Endothelial cell of umbilical vein (primary cell): ENCODE results near the gene SLAMF8. TPM values are rescaled to one million over a fixed set of nuclear protein-coding genes. Genes with fewer than 3 reads are reported as not detected.

Experiments
- BruUV-seq: library from RNA; stranded (reverse); fragments of 400-500 nt; replicated peaks from 2 replicates; lab custom pipeline; 2021; lab: Mats Ljungman, UMichigan
- CTCF ChIA-PET: fragments of 300-600, 350-600 bp; sonication (Branson Sonifier 250); formaldehyde crosslinking; loops from one replicate; lab custom pipeline; 2021; ENCODE audit warnings: antibody characterized with exemption, inconsistent platforms; lab: Charles Lee
- POLR2A ChIA-PET: fragments of 300-600, 350-600 bp; sonication (Branson Sonifier 250); formaldehyde crosslinking; loops from one replicate; lab custom pipeline; 2021; ENCODE audit warnings: antibody characterized with exemption, inconsistent platforms; lab: Charles Lee
- DNase-seq: peaks from one replicate; pipeline ENCODE4 v3.0.0-alpha.2; 2011; ENCODE audit warnings: low read depth, low spot score
- FAIRE-seq: peaks from 2 replicates; lab custom pipeline; 2011; peaks lifted over from hg19 to GRCh38; lab: Jason Lieb, UNC
- H2AFZ ChIP-seq: 2 replicates; pipeline ENCODE4 v1.6.0; 2012; ENCODE audit warnings: low read depth, low read length, control low read depth, inconsistent platforms
- H3K27ac ChIP-seq: 2 replicates; pipeline ENCODE4 v1.5.1; 2011; ENCODE audit warnings: low read depth, mild to moderate bottlenecking, control low read depth, low read length, moderate library complexity; ENCODE audit not compliant: insufficient read depth
- H3K27me3 ChIP-seq, 2 experiments: 2 replicates each; pipeline versions ENCODE4 v1.6.0 to v1.6.1; 2011; ENCODE audit warnings: low read length in 2 of 2, mixed read lengths in 1 of 2; ENCODE audit not compliant: control insufficient read depth in 2 of 2, insufficient read depth in 2 of 2
- H3K36me3 ChIP-seq, 2 experiments: 2 replicates in 1 of 2; 3 replicates in 1 of 2; pipeline ENCODE4 v1.5.1; 2011; ENCODE audit warnings: low read length in 2 of 2, mild to moderate bottlenecking in 1 of 2, moderate library complexity in 1 of 2; ENCODE audit not compliant: control insufficient read depth in 2 of 2, insufficient read depth in 2 of 2; ENCODE audit errors: extremely low read depth in 1 of 2
- H3K4me1 ChIP-seq: 3 replicates; pipeline ENCODE4 v1.5.1; 2011; ENCODE audit warnings: mild to moderate bottlenecking, low read length; ENCODE audit not compliant: control insufficient read depth, insufficient read depth; ENCODE audit errors: extremely low read depth
- H3K4me2 ChIP-seq: 2 replicates; pipeline ENCODE4 v1.6.1; 2011; ENCODE audit warnings: low read length, control low read depth, mixed read lengths; ENCODE audit not compliant: insufficient read depth
- H3K4me3 ChIP-seq, 3 experiments: fragments of 200-600 bp in 1 of 3; sonication (generic), shearing (Covaris generic) in 1 of 3; replicated peaks in 1 of 3; 2 replicates each; pipeline ENCODE4 v1.5.1; 2011 to 2016; ENCODE audit warnings: control low read depth in 3 of 3, low read length in 3 of 3, mild to moderate bottlenecking in 2 of 3, inconsistent platforms in 1 of 3, low read depth in 1 of 3, moderate library complexity in 1 of 3; ENCODE audit not compliant: insufficient read depth in 1 of 3
- H3K79me2 ChIP-seq: 2 replicates; pipeline ENCODE4 v1.6.0; 2012; ENCODE audit warnings: low read length, inconsistent platforms; ENCODE audit not compliant: control insufficient read depth, insufficient read depth
- H3K9ac ChIP-seq: replicated peaks from 2 replicates; pipeline ENCODE3; 2011; ENCODE audit warnings: low read length, control low read depth; ENCODE audit not compliant: insufficient read depth; ENCODE audit errors: extremely low read depth
- H3K9me1 ChIP-seq: replicated peaks from 3 replicates; pipeline ENCODE4 v1.6.0; 2011; ENCODE audit warnings: mild to moderate bottlenecking, low read length; ENCODE audit not compliant: control insufficient read depth, insufficient read depth; ENCODE audit errors: extremely low read depth
- H3K9me3 ChIP-seq: replicated peaks from 2 replicates; pipeline ENCODE4 v1.5.1; 2012; ENCODE audit warnings: low read length, inconsistent platforms; ENCODE audit not compliant: control insufficient read depth, insufficient read depth
- H4K20me1 ChIP-seq: replicated peaks from 2 replicates; pipeline ENCODE3; 2011; ENCODE audit warnings: mild to moderate bottlenecking, low read length; ENCODE audit not compliant: control insufficient read depth, insufficient read depth; ENCODE audit errors: extremely low read depth
- EZH2 ChIP-seq: IDR thresholded peaks from 2 replicates; pipeline ENCODE4 v1.6.1; 2012; ENCODE audit warnings: borderline replicate concordance, low read depth, mild to moderate bottlenecking, moderate library complexity, low read length, inconsistent platforms; ENCODE audit not compliant: severe bottlenecking
- FOS ChIP-seq: IDR thresholded peaks from 2 replicates; pipeline ENCODE4 v1.6.1; 2011; ENCODE audit warnings: mild to moderate bottlenecking, low read length, moderate library complexity, borderline replicate concordance; ENCODE audit not compliant: insufficient read depth
- GATA2 ChIP-seq: IDR thresholded peaks from 2 replicates; pipeline ENCODE4 v1.7.0; 2011; ENCODE audit warnings: low read depth, mild to moderate bottlenecking, moderate library complexity, mixed read lengths, low read length; ENCODE audit not compliant: insufficient read length, insufficient read depth
- JUN ChIP-seq: IDR thresholded peaks from 2 replicates; pipeline ENCODE4 v1.6.1; 2011; ENCODE audit warnings: borderline replicate concordance, low read depth; ENCODE audit not compliant: insufficient read length, insufficient read depth
- MYC ChIP-seq: IDR thresholded peaks from one replicate; pipeline ENCODE4 v1.6.1; 2011; ENCODE audit warnings: mild to moderate bottlenecking, low read depth, low read length
- POLR2A ChIP-seq: IDR thresholded peaks from 2 replicates; pipeline ENCODE4 v1.6.1; 2012; ENCODE audit warnings: low read depth, mild to moderate bottlenecking, control low read depth, low read length
- POLR2AphosphoS5 ChIP-seq: IDR thresholded peaks from 2 replicates; pipeline ENCODE4 v1.6.1; 2012; ENCODE audit warnings: low read depth, mild to moderate bottlenecking, control low read depth, low read length, moderate library complexity; ENCODE audit not compliant: insufficient read depth
- dilution Hi-C: fragments of 300-500 bp; cut with MboI; formaldehyde crosslinking; loops from one replicate; pipeline ENCODE4 v1.15.0; 2019; ENCODE audit warnings: low sequenced_read_pairs; ENCODE audit not compliant: extremely low pct_ligation_motif_present
- intact Hi-C: fragments of 100-400 bp; cut with micrococcal nuclease; formaldehyde crosslinking; loops from one replicate; pipeline ENCODE4 v1.10.0; 2022
- polyA plus RNA-seq, 4 experiments: library from polyadenylated mRNA; depleted of rRNA in 3 of 4; stranded (reverse) in 3 of 4; unstranded in 1 of 4; fragments of >200 nt; gene quantifications; 2 replicates each; pipeline versions ENCODE4 v1.2.1 to v1.2.3, GENCODE V29; 2011 to 2012; ENCODE audit warnings: missing spikeins in 1 of 4
- total RNA-seq: library from RNA; stranded (reverse); gene quantifications from 2 replicates; pipeline ENCODE4 v1.2.3, GENCODE V29; 2021
- TF ChIP-seq, protein P1 (sequence below): IDR thresholded peaks from 2 replicates; pipeline ENCODE4 v1.6.1; 2011; ENCODE audit not compliant: insufficient read depth, insufficient read length
- TF ChIP-seq, protein P2 (sequence below), 2 donors: IDR thresholded peaks; 1 replicate in 1 of 2; 2 replicates in 1 of 2; pipeline ENCODE4 v1.5.1; 2011; ENCODE audit warnings: low read length in 2 of 2, mild to moderate bottlenecking in 2 of 2, moderate library complexity in 2 of 2, control low read depth in 1 of 2, inconsistent platforms in 1 of 2, low read depth in 1 of 2; ENCODE audit not compliant: insufficient read depth in 1 of 2; ENCODE audit errors: extremely low read depth in 1 of 2

Gene SLAMF8
- total and polyA plus RNA-seq, 2 donors (not counting 3 experiments of a cell fraction or from before 2014, with no cell fraction given): not detected

DNA sequence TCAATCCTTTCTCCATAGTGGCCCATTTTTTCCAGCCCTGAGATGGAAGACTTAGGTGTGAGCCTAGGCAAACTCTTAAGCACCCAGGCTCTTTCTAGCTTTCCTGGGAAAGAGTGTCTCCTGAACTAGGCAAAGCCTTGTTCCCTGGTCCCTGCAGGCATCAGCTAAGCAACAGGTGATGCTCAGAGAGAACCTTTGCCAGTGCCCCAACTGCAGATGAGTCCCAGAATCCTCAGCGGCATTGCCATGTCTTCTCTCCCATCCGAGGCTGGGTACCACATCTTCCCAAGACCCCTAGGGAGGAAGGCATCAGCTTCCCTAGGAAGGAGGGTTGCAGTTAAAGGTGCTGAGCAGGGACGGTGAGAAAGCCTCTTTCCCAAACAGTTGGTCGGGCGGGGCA lies 44.0 kb downstream of the SLAMF8 start:
- Histone ChIP-seq H4K20me1 (no peaks in the 10 kb centered on the region), H3K9me1 (no peaks in the 10 kb centered on the region), H2AFZ (no peak overlapping the region), H3K27me3 (no peaks in the 10 kb centered on the region), H3K9ac (no peak overlapping the region), H3K79me2 (no peaks in the 10 kb centered on the region), H3K4me3 (no peak overlapping the region), H3K36me3 (no peaks in the 10 kb centered on the region), H3K9me3 (no peaks in the 10 kb centered on the region), H3K4me2 (no peak overlapping the region), H3K4me1 (no peaks in the 10 kb centered on the region), H3K27ac (no peak overlapping the region)
- intact Hi-C loops: no loop called here
- TF ChIP-seq, protein P1, sequence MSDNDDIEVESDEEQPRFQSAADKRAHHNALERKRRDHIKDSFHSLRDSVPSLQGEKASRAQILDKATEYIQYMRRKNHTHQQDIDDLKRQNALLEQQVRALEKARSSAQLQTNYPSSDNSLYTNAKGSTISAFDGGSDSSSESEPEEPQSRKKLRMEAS: no peak
- TF ChIP-seq POLR2AphosphoS5 (no peak), EZH2 (no peak), JUN (no peak), MYC (no peak), GATA2 (no peak), POLR2A (no peak), FOS (no peak)
- TF ChIP-seq, protein P2, sequence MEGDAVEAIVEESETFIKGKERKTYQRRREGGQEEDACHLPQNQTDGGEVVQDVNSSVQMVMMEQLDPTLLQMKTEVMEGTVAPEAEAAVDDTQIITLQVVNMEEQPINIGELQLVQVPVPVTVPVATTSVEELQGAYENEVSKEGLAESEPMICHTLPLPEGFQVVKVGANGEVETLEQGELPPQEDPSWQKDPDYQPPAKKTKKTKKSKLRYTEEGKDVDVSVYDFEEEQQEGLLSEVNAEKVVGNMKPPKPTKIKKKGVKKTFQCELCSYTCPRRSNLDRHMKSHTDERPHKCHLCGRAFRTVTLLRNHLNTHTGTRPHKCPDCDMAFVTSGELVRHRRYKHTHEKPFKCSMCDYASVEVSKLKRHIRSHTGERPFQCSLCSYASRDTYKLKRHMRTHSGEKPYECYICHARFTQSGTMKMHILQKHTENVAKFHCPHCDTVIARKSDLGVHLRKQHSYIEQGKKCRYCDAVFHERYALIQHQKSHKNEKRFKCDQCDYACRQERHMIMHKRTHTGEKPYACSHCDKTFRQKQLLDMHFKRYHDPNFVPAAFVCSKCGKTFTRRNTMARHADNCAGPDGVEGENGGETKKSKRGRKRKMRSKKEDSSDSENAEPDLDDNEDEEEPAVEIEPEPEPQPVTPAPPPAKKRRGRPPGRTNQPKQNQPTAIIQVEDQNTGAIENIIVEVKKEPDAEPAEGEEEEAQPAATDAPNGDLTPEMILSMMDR (IDR thresholded peaks at IDR 0.05; ENCODE audit: extremely low read depth in 1 of 2, insufficient read depth in 1 of 2, low read depth in 1 of 2, low read length in 2 of 2): no peak
- POLR2A ChIA-PET: no interaction called here
- no TSS peak for BruUV-seq
- no peak for FAIRE-seq
- dilution Hi-C loops: no loop called here
- CTCF ChIA-PET: interaction anchor here (1.3 kb wide), 1 partner anchor 29 kb away, joined by 3 read pairs; no protein-coding TSS in a partner anchor
- no peak for DNase-seq
